IPS-18a (cell line): ENCODE data around the gene NHLH1.

Experiments
- H3K27ac ChIP-seq: one replicate; pipeline ENCODE4 v1.5.1; 2013; ENCODE audit warnings: low read length
- H3K27me3 ChIP-seq: one replicate; pipeline ENCODE4 v1.6.1; 2013; ENCODE audit warnings: mild to moderate bottlenecking, low read length; ENCODE audit not compliant: control insufficient read depth, insufficient read depth
- H3K36me3 ChIP-seq: one replicate; pipeline ENCODE4 v1.6.1; 2013; ENCODE audit warnings: low read depth, low read length; ENCODE audit not compliant: control insufficient read depth
- H3K4me1 ChIP-seq: one replicate; pipeline ENCODE4 v1.6.1; 2013; ENCODE audit warnings: low read depth, low read length; ENCODE audit not compliant: control insufficient read depth
- H3K4me3 ChIP-seq: one replicate; pipeline ENCODE4 v1.5.1; 2013; ENCODE audit warnings: low read length
- H3K9ac ChIP-seq: one replicate; pipeline ENCODE4 v1.6.1; 2013; ENCODE audit warnings: mild to moderate bottlenecking, low read length, moderate library complexity
- H3K9me3 ChIP-seq: one replicate; pipeline ENCODE4 v1.6.1; 2013; ENCODE audit warnings: low read depth, low read length; ENCODE audit not compliant: control insufficient read depth

NHLH1 gene

DNA sequence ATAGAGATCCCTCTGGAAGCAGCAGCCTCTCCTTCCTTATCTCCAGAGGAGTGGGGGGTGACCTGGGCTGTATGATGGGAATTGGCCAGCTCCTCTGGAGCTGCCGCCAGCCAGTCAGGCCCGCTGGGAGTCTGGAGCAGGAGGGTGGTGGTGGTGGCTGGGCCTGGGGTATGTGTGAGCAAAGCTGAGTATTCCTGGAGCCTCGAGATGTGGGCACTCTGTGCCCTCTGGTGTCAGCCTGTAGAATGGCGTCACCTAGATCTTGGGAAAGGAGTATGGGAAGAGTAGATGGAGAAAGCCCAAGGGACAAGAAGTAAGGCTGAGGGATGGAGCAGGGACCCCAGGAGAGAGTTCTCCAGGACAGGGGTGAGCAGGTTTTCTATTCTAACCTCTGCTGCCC is 49.5 kb downstream of the NHLH1 start:
- peaks cover 2% of the 10 kb centered on the region for H3K4me1 ChIP-seq
- no peak overlapping the region for H3K9ac ChIP-seq
- no peak overlapping the region for H3K4me3 ChIP-seq
- no peak overlapping the region for H3K27ac ChIP-seq
- H3K27me3 ChIP-seq: no peaks in the 10 kb centered on the region
- no peaks in the 10 kb centered on the region for H3K9me3 ChIP-seq
- H3K36me3 ChIP-seq: peaks cover 50% of the 10 kb centered on the region

DNA sequence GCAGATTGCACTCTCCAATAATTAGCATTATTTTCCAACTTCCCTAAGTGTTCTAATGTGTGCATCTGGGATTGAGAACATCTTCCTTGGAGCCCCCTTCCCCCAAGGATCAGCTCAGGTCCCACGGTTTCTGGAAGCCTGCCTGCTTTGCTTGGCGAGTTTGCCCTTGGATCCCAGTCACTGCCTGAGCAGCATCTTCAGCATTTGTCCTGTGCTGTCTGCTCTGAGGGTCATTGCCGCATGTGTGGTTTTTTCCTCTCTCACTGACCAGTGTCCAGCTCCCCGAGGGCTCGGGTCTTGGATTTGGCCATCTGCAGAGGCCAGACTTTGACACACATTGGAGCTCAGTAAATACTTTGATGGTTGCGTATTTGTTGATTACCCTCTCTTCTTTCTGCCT is 51.6 kb downstream of the NHLH1 start:
- no peak overlapping the region for H3K27ac ChIP-seq
- peaks cover 61% of the 10 kb centered on the region for H3K36me3 ChIP-seq
- H3K27me3 ChIP-seq: no peaks in the 10 kb centered on the region
- no peak overlapping the region for H3K4me3 ChIP-seq
- H3K9ac ChIP-seq: no peak overlapping the region
- H3K9me3 ChIP-seq: no peaks in the 10 kb centered on the region
- H3K4me1 ChIP-seq: no peaks in the 10 kb centered on the region

DNA sequence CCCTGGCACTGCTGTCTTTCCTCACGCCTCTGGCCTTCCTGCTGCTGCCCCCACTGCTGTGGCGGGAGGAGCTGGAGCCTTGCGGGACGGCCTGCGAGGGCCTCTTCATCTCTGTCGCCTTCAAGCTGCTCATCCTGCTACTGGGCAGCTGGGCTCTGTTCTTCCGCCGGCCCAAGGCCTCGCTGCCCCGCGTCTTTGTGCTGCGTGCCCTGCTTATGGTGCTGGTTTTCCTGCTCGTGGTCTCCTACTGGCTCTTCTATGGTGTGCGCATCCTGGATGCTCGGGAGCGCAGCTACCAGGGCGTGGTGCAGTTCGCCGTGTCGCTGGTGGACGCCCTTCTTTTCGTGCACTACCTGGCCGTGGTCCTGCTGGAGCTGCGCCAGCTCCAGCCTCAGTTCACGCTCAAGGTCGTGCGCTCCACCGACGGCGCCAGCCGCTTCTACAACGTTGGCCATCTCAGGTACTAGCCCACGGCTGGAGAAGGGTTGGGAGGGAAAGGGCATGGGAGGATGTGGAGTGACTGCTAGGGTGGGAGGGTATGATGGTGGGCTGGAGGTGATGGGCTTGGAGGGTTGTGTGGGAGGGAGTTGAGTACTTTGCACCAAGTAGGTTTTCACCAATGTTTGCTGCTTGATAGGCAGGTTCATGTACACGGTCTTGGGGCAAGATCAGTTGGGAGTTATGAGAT is 52.4 kb downstream of the NHLH1 start:
- Histone ChIP-seq H3K9ac (no peak overlapping the region), H3K36me3 (peaks cover 68% of the 10 kb centered on the region), H3K9me3 (no peaks in the 10 kb centered on the region), H3K27ac (no peak overlapping the region), H3K27me3 (no peaks in the 10 kb centered on the region), H3K4me3 (no peak overlapping the region), H3K4me1 (no peaks in the 10 kb centered on the region)

DNA sequence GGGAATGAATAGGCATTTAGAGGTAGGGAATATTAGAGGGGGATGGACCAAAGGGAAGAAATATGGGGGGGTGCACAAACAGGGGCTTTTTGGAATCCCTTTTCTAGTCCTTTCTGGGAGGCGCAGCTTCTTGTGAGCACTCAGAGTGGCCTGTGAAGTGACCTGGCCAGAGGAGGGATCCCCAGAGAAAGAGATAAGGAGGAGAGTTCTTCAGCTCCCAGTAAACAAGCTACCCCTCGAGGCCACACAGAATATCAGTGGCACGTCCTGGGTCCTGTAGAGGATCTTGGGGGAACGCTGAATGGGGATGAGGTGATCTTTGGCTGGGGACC is 52.9 kb downstream of the NHLH1 start:
- Histone ChIP-seq H3K27me3 (no peaks in the 10 kb centered on the region), H3K36me3 (peaks cover 73% of the 10 kb centered on the region), H3K4me1 (no peaks in the 10 kb centered on the region), H3K9me3 (no peaks in the 10 kb centered on the region), H3K9ac (no peak overlapping the region), H3K27ac (no peak overlapping the region), H3K4me3 (no peak overlapping the region)

GRCh38 chr1:160420881-160421842 is 54.3 kb downstream of the NHLH1 start:
- Histone ChIP-seq H3K9me3 (no peaks in the 10 kb centered on the region), H3K9ac (no peak overlapping the region), H3K4me1 (no peaks in the 10 kb centered on the region), H3K4me3 (no peak overlapping the region), H3K36me3 (peaks cover 84% of the 10 kb centered on the region), H3K27ac (no peak overlapping the region), H3K27me3 (no peaks in the 10 kb centered on the region)

GRCh38 chr1:160421881-160422280 is 55.0 kb downstream of the NHLH1 start:
- Histone ChIP-seq H3K9ac (no peak overlapping the region), H3K27me3 (no peaks in the 10 kb centered on the region), H3K4me1 (no peaks in the 10 kb centered on the region), H3K9me3 (no peaks in the 10 kb centered on the region), H3K4me3 (no peak overlapping the region), H3K36me3 (peaks cover 86% of the 10 kb centered on the region), H3K27ac (no peak overlapping the region)
